ENCODE measurements around the gene TRIP12.

The TRIP12 gene

GRCh38 chr2:229715895-229716507 lies 205.8 kb downstream of the TRIP12 start:
- no peak for DNase-seq (ENCODE audit: low spot score)

GRCh38 chr2:229714736-229715541 lies 206.9 kb downstream of the TRIP12 start:
- DNase-seq (ENCODE audit: low spot score): peak; percentile 89

- peak; percentile 84 for DNase-seq (ENCODE audit: low spot score)
These were observed 207.6 kb downstream of the TRIP12 start, which contains the start of gene DNER for GRCh38 chr2:229714080-229714735. TSS of gene DNER (minus strand) at chr2:229714555. CDS start at chr2:229714423, 132 bp downstream.
